A673 (cell line): Measurements from ENCODE around the gene GLRA1. TPM values are rescaled to one million over a fixed set of nuclear protein-coding genes. Genes with fewer than 3 reads are reported as not detected.

Experiments
- BruUV-seq: library from RNA; stranded (reverse); fragments of 400-500 nt; replicated peaks from 2 replicates; lab custom pipeline; 2021; lab: Mats Ljungman, UMichigan
- CTCF ChIA-PET: fragments of 300-600 bp; sonication (Branson Sonifier 250); formaldehyde crosslinking; loops from one replicate; lab custom pipeline; 2022; ENCODE audit warnings: antibody characterized with exemption; lab: Charles Lee
- POLR2A ChIA-PET: fragments of 300-600 bp; sonication (Branson Sonifier 250); formaldehyde crosslinking; loops from one replicate; lab custom pipeline; 2022; ENCODE audit warnings: antibody characterized with exemption; ENCODE audit not compliant: low non-redundant PET; lab: Charles Lee
- DNase-seq: peaks from one replicate; pipeline ENCODE4 v3.0.0-alpha.2; 2015; ENCODE audit warnings: low spot score
- H3K27ac ChIP-seq: fragments of 200-600 bp; sonication (generic); 2 replicates; pipeline ENCODE4 v1.5.1; 2016; ENCODE audit warnings: mixed run types, low read depth, mild to moderate bottlenecking, mixed read lengths, antibody characterized with exemption, low read length; ENCODE audit not compliant: poor library complexity, severe bottlenecking
- H3K27me3 ChIP-seq: fragments of 200-600 bp; sonication (generic); replicated peaks from 2 replicates; pipeline ENCODE4 v1.6.1; 2017; ENCODE audit warnings: mixed run types, low read depth, mild to moderate bottlenecking, mixed read lengths, antibody characterized with exemption, low read length; ENCODE audit not compliant: insufficient read depth, poor library complexity
- H3K36me3 ChIP-seq: fragments of 200-600 bp; sonication (generic); 2 replicates; pipeline ENCODE4 v1.6.1; 2016; ENCODE audit warnings: mixed run types, mild to moderate bottlenecking, mixed read lengths, antibody characterized with exemption, low read length; ENCODE audit not compliant: insufficient read depth, poor library complexity, severe bottlenecking
- H3K4me1 ChIP-seq: fragments of 200-600 bp; sonication (generic); 2 replicates; pipeline ENCODE4 v1.6.1; 2017; ENCODE audit warnings: mixed run types, mild to moderate bottlenecking, mixed read lengths, antibody characterized with exemption, low read length; ENCODE audit not compliant: insufficient read depth, poor library complexity, severe bottlenecking
- H3K4me3 ChIP-seq: fragments of 200-600 bp; sonication (generic); 2 replicates; pipeline ENCODE4 v1.5.1; 2016; ENCODE audit warnings: low read depth, mixed run types, mild to moderate bottlenecking, mixed read lengths, low read length; ENCODE audit not compliant: poor library complexity, severe bottlenecking
- H3K9me3 ChIP-seq: fragments of 200-600 bp; sonication (generic); 2 replicates; pipeline ENCODE4 v1.6.1; 2016; ENCODE audit warnings: mixed run types, low read depth, mild to moderate bottlenecking, mixed read lengths, antibody characterized with exemption, low read length; ENCODE audit not compliant: poor library complexity, severe bottlenecking
- EZH2 ChIP-seq: fragments of 200-600 bp; sonication (generic); IDR thresholded peaks from 2 replicates; pipeline ENCODE4 v1.6.1; 2017; ENCODE audit warnings: borderline replicate concordance, low read depth, mild to moderate bottlenecking, mixed read lengths, antibody characterized with exemption, low read length; ENCODE audit not compliant: poor library complexity, severe bottlenecking
- intact Hi-C: fragments of 100-400 bp; cut with micrococcal nuclease; formaldehyde crosslinking; loops from one replicate; pipeline ENCODE4 v1.10.0; 2022; ENCODE audit not compliant: unreplicated experiment
- total RNA-seq: library from RNA; stranded (reverse); gene quantifications from 2 replicates; pipeline ENCODE4 v1.2.3, GENCODE V29; 2021
- TF ChIP-seq, protein P1 (sequence below): fragments of 300-800, 200-600 bp; sonication (generic); conservative IDR thresholded peaks from 2 replicates; pipeline ENCODE4 v1.5.1; 2017; ENCODE audit warnings: low read depth, mild to moderate bottlenecking, antibody characterized with exemption, low read length, moderate library complexity, mixed read lengths

Gene GLRA1
- total RNA-seq, 1 experiment from 2014 or later, result not detected

DNA sequence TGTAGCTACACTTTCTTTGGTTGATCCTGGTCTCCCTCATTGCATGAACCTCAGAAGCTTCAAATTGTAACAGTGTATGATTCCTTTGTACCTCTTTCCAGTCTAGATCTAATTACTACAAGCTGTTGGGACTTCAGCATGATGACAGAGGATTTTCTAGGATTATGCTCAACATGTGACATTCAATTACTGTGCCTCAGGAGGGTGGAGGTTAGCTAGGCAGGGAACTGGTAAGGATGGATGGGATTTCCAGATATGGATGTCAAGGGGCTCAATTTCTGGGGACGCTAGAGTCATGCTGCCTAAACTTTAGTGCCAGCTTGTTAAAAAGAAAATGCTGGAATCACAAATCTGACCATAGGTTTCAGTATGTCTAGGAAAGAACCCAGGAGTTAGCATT is 29.2 kb upstream of the GLRA1 start:
- no peaks in the 10 kb centered on the region for H3K9me3 ChIP-seq
- peaks cover 80% of the 10 kb centered on the region for H3K27me3 ChIP-seq
- no peak for DNase-seq
- no peaks in the 10 kb centered on the region for H3K36me3 ChIP-seq
- TF ChIP-seq, protein P1, sequence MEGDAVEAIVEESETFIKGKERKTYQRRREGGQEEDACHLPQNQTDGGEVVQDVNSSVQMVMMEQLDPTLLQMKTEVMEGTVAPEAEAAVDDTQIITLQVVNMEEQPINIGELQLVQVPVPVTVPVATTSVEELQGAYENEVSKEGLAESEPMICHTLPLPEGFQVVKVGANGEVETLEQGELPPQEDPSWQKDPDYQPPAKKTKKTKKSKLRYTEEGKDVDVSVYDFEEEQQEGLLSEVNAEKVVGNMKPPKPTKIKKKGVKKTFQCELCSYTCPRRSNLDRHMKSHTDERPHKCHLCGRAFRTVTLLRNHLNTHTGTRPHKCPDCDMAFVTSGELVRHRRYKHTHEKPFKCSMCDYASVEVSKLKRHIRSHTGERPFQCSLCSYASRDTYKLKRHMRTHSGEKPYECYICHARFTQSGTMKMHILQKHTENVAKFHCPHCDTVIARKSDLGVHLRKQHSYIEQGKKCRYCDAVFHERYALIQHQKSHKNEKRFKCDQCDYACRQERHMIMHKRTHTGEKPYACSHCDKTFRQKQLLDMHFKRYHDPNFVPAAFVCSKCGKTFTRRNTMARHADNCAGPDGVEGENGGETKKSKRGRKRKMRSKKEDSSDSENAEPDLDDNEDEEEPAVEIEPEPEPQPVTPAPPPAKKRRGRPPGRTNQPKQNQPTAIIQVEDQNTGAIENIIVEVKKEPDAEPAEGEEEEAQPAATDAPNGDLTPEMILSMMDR, result no peak
- no peak for TF ChIP-seq EZH2
- no peak overlapping the region for H3K4me3 ChIP-seq
- ChIA-PET CTCF (no interaction called here), POLR2A (no interaction called here)
- no peak overlapping the region for H3K27ac ChIP-seq
- intact Hi-C loops, result no loop called here
- no TSS peak for BruUV-seq
- no peaks in the 10 kb centered on the region for H3K4me1 ChIP-seq

DNA sequence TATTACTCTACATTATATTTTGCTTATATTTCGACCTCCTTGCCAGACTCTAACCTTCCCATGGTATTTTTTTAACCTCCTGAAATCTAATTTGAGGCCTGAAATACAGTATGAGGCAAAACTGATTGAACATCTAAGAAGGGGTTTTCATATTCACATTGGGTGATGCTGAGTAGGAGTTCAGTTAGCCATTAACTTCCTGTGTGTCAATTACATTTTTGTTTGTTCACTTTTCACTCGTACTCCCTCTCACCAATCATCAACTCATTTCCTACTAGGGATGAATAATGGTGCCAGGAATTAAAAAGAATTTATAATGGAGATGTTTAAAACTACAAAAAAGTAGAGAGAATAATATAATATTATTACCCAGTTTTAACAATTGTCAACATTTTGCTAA is 27.6 kb upstream of the GLRA1 start:
- H3K27me3 ChIP-seq, result peaks cover 86% of the 10 kb centered on the region
- no peaks in the 10 kb centered on the region for H3K36me3 ChIP-seq
- no peaks in the 10 kb centered on the region for H3K9me3 ChIP-seq
- no peak for DNase-seq
- no peak overlapping the region for H3K27ac ChIP-seq
- TF ChIP-seq EZH2, result no peak
- TF ChIP-seq, protein P1, result no peak
- H3K4me3 ChIP-seq, result no peak overlapping the region
- BruUV-seq, result no TSS peak
- intact Hi-C loops, result no loop called here
- ChIA-PET POLR2A (no interaction called here), CTCF (no interaction called here)
- H3K4me1 ChIP-seq, result no peaks in the 10 kb centered on the region

DNA sequence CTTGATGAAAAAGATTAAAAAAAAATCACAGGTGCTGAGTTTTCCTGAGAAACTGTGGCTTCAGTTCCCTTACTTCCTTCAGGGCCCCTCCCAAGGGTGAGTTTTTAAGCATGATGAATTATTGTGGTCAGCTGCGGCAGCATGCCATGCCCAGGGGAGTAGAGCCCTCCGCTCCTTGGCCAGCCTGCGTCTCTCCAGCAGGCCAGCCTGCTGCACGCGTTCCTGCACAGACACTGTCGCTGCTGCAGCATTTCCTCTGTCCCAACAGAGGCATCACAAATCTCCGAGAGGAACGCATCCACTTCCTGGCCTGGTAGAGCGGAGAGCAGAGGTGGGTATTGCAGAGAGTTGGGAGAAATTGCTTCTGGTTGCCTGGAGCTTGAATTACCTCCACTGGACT is 26.1 kb upstream of the GLRA1 start:
- no peak overlapping the region for H3K27ac ChIP-seq
- peaks cover 93% of the 10 kb centered on the region for H3K27me3 ChIP-seq
- H3K4me1 ChIP-seq, result no peaks in the 10 kb centered on the region
- no peak overlapping the region for H3K4me3 ChIP-seq
- ChIA-PET CTCF (no interaction called here), POLR2A (no interaction called here)
- TF ChIP-seq, protein P1, result no peak
- TF ChIP-seq EZH2, result no peak
- H3K9me3 ChIP-seq, result no peaks in the 10 kb centered on the region
- no peaks in the 10 kb centered on the region for H3K36me3 ChIP-seq
- intact Hi-C loops, result no loop called here
- BruUV-seq, result no TSS peak
- DNase-seq, result no peak
